Neutrophil (primary cell): ENCODE data around the gene SCFD2.

Source experiments
- H3K27ac ChIP-seq: fragments of 200-600 bp; sonication (generic); 2 replicates; pipeline ENCODE4 v1.5.1; 2016; ENCODE audit warnings: mild to moderate bottlenecking, moderate library complexity
- H3K27me3 ChIP-seq: fragments of 200-600 bp; sonication (generic); 2 replicates; pipeline ENCODE4 v1.6.0; 2016; ENCODE audit warnings: mild to moderate bottlenecking
- H3K36me3 ChIP-seq: fragments of 200-600 bp; sonication (generic); 2 replicates; pipeline ENCODE4 v1.5.1; 2017
- H3K4me1 ChIP-seq, 2 experiments: fragments of 200-600 bp in 1 of 2; sonication (generic) in 1 of 2; 1 replicate in 1 of 2; 2 replicates in 1 of 2; pipeline versions ENCODE4 v1.5.1 to v1.6.1; 2013 to 2016; ENCODE audit warnings: low read depth in 1 of 2, low read length in 1 of 2, mild to moderate bottlenecking in 1 of 2, moderate library complexity in 1 of 2; ENCODE audit not compliant: control insufficient read depth in 1 of 2, insufficient read depth in 1 of 2
- H3K4me3 ChIP-seq, 2 experiments: fragments of 200-600 bp in 1 of 2; sonication (generic) in 1 of 2; 1 replicate in 1 of 2; 2 replicates in 1 of 2; pipeline ENCODE4 v1.5.1; 2013 to 2016; ENCODE audit warnings: low read depth in 1 of 2, low read length in 1 of 2, mild to moderate bottlenecking in 1 of 2, moderate library complexity in 1 of 2
- H3K9me3 ChIP-seq: fragments of 200-600 bp; sonication (generic); 2 replicates; pipeline ENCODE4 v1.5.1; 2016
- TF ChIP-seq, protein P1 (sequence below): fragments of 200-600 bp; sonication (generic); IDR thresholded peaks from 2 replicates; pipeline ENCODE4 v1.5.1; 2016; ENCODE audit warnings: antibody characterized with exemption

The SCFD2 gene

DNA sequence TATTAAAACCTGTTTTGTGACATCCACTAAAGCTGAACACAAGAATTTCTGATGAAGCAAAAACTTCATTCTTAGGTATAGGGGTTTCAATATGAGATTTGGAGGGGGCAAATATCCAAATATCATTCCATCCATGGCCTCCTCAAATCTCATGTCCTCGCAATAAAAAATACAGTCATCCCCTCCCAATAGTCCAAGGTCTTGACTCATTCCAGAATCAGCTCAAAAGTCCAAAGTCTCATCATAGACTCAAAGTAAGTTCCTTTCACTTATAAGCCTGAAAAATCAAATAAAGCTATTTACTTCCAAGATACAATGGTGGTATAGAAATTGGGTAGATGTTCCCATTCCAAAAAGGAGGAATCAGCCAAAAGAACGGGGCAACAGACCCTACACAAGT is 213.4 kb downstream of the SCFD2 start:
- Histone ChIP-seq H3K27me3 (no peaks in the 10 kb centered on the region), H3K4me1 (no peaks in the 10 kb centered on the region), H3K9me3 (no peaks in the 10 kb centered on the region), H3K27ac (no peak overlapping the region), H3K36me3 (no peaks in the 10 kb centered on the region), H3K4me3 (no peak overlapping the region)
- TF ChIP-seq, protein P1, sequence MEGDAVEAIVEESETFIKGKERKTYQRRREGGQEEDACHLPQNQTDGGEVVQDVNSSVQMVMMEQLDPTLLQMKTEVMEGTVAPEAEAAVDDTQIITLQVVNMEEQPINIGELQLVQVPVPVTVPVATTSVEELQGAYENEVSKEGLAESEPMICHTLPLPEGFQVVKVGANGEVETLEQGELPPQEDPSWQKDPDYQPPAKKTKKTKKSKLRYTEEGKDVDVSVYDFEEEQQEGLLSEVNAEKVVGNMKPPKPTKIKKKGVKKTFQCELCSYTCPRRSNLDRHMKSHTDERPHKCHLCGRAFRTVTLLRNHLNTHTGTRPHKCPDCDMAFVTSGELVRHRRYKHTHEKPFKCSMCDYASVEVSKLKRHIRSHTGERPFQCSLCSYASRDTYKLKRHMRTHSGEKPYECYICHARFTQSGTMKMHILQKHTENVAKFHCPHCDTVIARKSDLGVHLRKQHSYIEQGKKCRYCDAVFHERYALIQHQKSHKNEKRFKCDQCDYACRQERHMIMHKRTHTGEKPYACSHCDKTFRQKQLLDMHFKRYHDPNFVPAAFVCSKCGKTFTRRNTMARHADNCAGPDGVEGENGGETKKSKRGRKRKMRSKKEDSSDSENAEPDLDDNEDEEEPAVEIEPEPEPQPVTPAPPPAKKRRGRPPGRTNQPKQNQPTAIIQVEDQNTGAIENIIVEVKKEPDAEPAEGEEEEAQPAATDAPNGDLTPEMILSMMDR: no peak

DNA sequence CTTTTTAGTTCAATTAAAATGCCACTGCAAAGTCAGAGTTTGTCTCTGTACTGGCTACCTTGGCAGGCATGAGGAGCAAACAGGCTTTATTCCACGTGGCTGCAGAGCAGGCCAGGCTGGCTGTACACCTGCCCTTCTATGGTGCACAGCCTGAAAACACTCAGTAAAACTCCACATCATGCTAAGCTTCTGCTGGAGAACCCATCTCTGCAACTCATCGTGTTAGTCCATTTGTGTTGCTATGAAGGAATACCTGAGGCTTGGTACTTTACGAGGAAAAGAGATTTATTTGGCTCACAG is 214.4 kb downstream of the SCFD2 start:
- Histone ChIP-seq H3K36me3 (no peaks in the 10 kb centered on the region), H3K27ac (no peak overlapping the region), H3K4me3 (no peak overlapping the region), H3K9me3 (no peaks in the 10 kb centered on the region), H3K4me1 (no peaks in the 10 kb centered on the region), H3K27me3 (no peaks in the 10 kb centered on the region)
- TF ChIP-seq, protein P1: no peak

- H3K27me3 ChIP-seq: no peaks in the 10 kb centered on the region
- no peak overlapping the region for H3K27ac ChIP-seq
- H3K4me3 ChIP-seq: no peak overlapping the region
- no peaks in the 10 kb centered on the region for H3K9me3 ChIP-seq
- no peaks in the 10 kb centered on the region for H3K4me1 ChIP-seq
- no peaks in the 10 kb centered on the region for H3K36me3 ChIP-seq
- TF ChIP-seq, protein P1: no peak
Observed at GRCh38 chr4:53150631-53151488, 215.0 kb downstream of the SCFD2 start.

- TF ChIP-seq, protein P1: no peak
- Histone ChIP-seq H3K36me3 (no peaks in the 10 kb centered on the region), H3K9me3 (no peaks in the 10 kb centered on the region), H3K27me3 (no peaks in the 10 kb centered on the region), H3K4me3 (no peak overlapping the region), H3K4me1 (no peaks in the 10 kb centered on the region), H3K27ac (no peak overlapping the region)
Observed at GRCh38 chr4:53147711-53148110, 218.2 kb downstream of the SCFD2 start.

- TF ChIP-seq, protein P1: no peak
- Histone ChIP-seq H3K9me3 (no peaks in the 10 kb centered on the region), H3K27ac (no peak overlapping the region), H3K27me3 (no peaks in the 10 kb centered on the region), H3K4me1 (no peaks in the 10 kb centered on the region), H3K4me3 (no peak overlapping the region), H3K36me3 (no peaks in the 10 kb centered on the region)
Observed at GRCh38 chr4:53147197-53147596, 218.7 kb downstream of the SCFD2 start.
